Neural cell (in vitro differentiated cells): ENCODE results near the gene PDK2. TPM values are rescaled to one million over a fixed set of nuclear protein-coding genes. Genes with fewer than 3 reads are reported as not detected.

Experiments used
- H2AFZ ChIP-seq: fragments of 200-600, 300-800 bp; sonication (generic), shearing (Covaris generic); 2 replicates; pipeline ENCODE4 v1.6.0; 2014; ENCODE audit warnings: low read depth, mild to moderate bottlenecking, antibody characterized with exemption, low read length, moderate library complexity
- H3F3A ChIP-seq: fragments of 200-600 bp; shearing (Covaris generic); 2 replicates; pipeline ENCODE4 v1.6.1; 2016; ENCODE audit warnings: mild to moderate bottlenecking, moderate library complexity, mixed read lengths, antibody characterized with exemption, low read length; ENCODE audit not compliant: insufficient read depth, poor library complexity, severe bottlenecking
- H3K27ac ChIP-seq: fragments of 200-600, 300-800 bp; sonication (generic), shearing (Covaris generic); 2 replicates; pipeline ENCODE4 v1.5.1; 2014; ENCODE audit warnings: mild to moderate bottlenecking, low read length, moderate library complexity
- H3K27me3 ChIP-seq: fragments of 300-800, 200-600 bp; sonication (generic), shearing (Covaris generic); 2 replicates; pipeline ENCODE4 v1.6.0; 2014; ENCODE audit warnings: mild to moderate bottlenecking, low read depth, low read length, moderate library complexity; ENCODE audit not compliant: insufficient read depth
- H3K36me3 ChIP-seq: fragments of 300-800, 200-600 bp; sonication (generic), shearing (Covaris generic); 2 replicates; pipeline ENCODE4 v1.5.1; 2014; ENCODE audit warnings: mild to moderate bottlenecking, antibody characterized with exemption, low read length, moderate library complexity; ENCODE audit not compliant: insufficient read depth
- H3K4me2 ChIP-seq: fragments of 300-800, 200-600 bp; sonication (generic), shearing (Covaris generic); 2 replicates; pipeline ENCODE4 v1.6.0; 2014; ENCODE audit warnings: mild to moderate bottlenecking, low read length
- H3K4me3 ChIP-seq: fragments of 300-800, 200-600 bp; sonication (generic), shearing (Covaris generic); 2 replicates; pipeline ENCODE4 v1.5.1; 2014; ENCODE audit warnings: mild to moderate bottlenecking, low read length, moderate library complexity
- H3K79me2 ChIP-seq: fragments of 200-600 bp; shearing (Covaris generic); replicated peaks from 2 replicates; pipeline ENCODE4 v1.6.0; 2014; ENCODE audit warnings: mild to moderate bottlenecking, low read length, moderate library complexity; ENCODE audit not compliant: insufficient read depth
- H3K9ac ChIP-seq: fragments of 300-800, 200-600 bp; sonication (generic), shearing (Covaris generic); 2 replicates; pipeline ENCODE4 v1.6.1; 2016; ENCODE audit warnings: mild to moderate bottlenecking, low read length, mixed read lengths
- H3K9me2 ChIP-seq: fragments of 200-600 bp; shearing (Covaris generic); 2 replicates; pipeline ENCODE4 v1.6.1; 2016; ENCODE audit warnings: mild to moderate bottlenecking, low read length, mixed read lengths; ENCODE audit not compliant: insufficient read depth
- H3K9me3 ChIP-seq: fragments of 200-600, 300-800 bp; sonication (generic), shearing (Covaris generic); 2 replicates; pipeline ENCODE4 v1.6.1; 2016; ENCODE audit warnings: mild to moderate bottlenecking, mixed run types, low read length, moderate library complexity, mixed read lengths
- H4K20me1 ChIP-seq: fragments of 200-600 bp; shearing (Covaris generic); 2 replicates; pipeline ENCODE4 v1.6.1; 2016; ENCODE audit warnings: mild to moderate bottlenecking, mixed run types; ENCODE audit not compliant: insufficient read depth
- CTCF ChIP-seq: fragments of 450-650 bp; IDR thresholded peaks from 2 replicates; pipeline ENCODE4 v1.5.1; 2014; ENCODE audit warnings: antibody characterized with exemption, mild to moderate bottlenecking, moderate library complexity; ENCODE audit not compliant: poor library complexity, severe bottlenecking
- EP300 ChIP-seq: fragments of 450-650 bp; conservative IDR thresholded peaks from 2 replicates; pipeline ENCODE4 v1.6.1; 2014; ENCODE audit warnings: antibody characterized with exemption, mild to moderate bottlenecking, moderate library complexity; ENCODE audit not compliant: poor library complexity, severe bottlenecking
- EZH2 ChIP-seq: fragments of 200-600, 300-800 bp; shearing (Covaris generic), sonication (generic); IDR thresholded peaks from 2 replicates; pipeline ENCODE4 v1.6.1; 2014; ENCODE audit warnings: antibody characterized with exemption, low read length, borderline replicate concordance, mild to moderate bottlenecking; ENCODE audit not compliant: insufficient read depth, poor library complexity, severe bottlenecking
- MXI1 ChIP-seq: fragments of 450-650 bp; conservative IDR thresholded peaks from 2 replicates; pipeline ENCODE4 v1.6.1; 2014; ENCODE audit warnings: antibody characterized with exemption, mild to moderate bottlenecking; ENCODE audit not compliant: poor library complexity, severe bottlenecking
- POLR2AphosphoS5 ChIP-seq: IDR thresholded peaks from 2 replicates; pipeline ENCODE4 v1.6.1; 2012
- RAD21 ChIP-seq: fragments of 450-650 bp; conservative IDR thresholded peaks from 2 replicates; pipeline ENCODE4 v1.6.1; 2014; ENCODE audit warnings: antibody characterized with exemption, mild to moderate bottlenecking, moderate library complexity
- REST ChIP-seq: IDR thresholded peaks from 2 replicates; pipeline ENCODE4 v1.6.1; 2012; ENCODE audit warnings: borderline replicate concordance
- SMC3 ChIP-seq: fragments of 450-650 bp; conservative IDR thresholded peaks from 2 replicates; pipeline ENCODE4 v1.6.1; 2014; ENCODE audit warnings: antibody characterized with exemption, mild to moderate bottlenecking, moderate library complexity; ENCODE audit not compliant: poor library complexity
- TAF1 ChIP-seq: IDR thresholded peaks from 2 replicates; pipeline ENCODE4 v1.6.1; 2012; ENCODE audit warnings: low read depth
- polyA plus RNA-seq: library from polyadenylated mRNA; depleted of rRNA; stranded (reverse); fragments of >200 nt; gene quantifications from 2 replicates; pipeline ENCODE4 v1.2.3, GENCODE V29; 2014

Gene PDK2
- polyA plus RNA-seq, 1 donor from 2014 or later = 36.2 TPM

GRCh38 chr17:50151937-50152547, 56.9 kb downstream of the PDK2 start:
- Histone ChIP-seq H2AFZ (peak overlapping the region; percentile 95), H3F3A (no peaks in the 10 kb centered on the region), H3K4me3 (peak overlapping the region; percentile 91), H3K27me3 (no peaks in the 10 kb centered on the region), H3K27ac (peak overlapping the region; percentile 89), H3K79me2 (peaks cover 33% of the 10 kb centered on the region), H3K9me3 (no peaks in the 10 kb centered on the region), H3K4me2 (peak overlapping the region; percentile 99), H4K20me1 (peaks cover 24% of the 10 kb centered on the region), H3K9me2 (no peaks in the 10 kb centered on the region), H3K36me3 (no peaks in the 10 kb centered on the region), H3K9ac (peak overlapping the region; percentile 94)
- peak; percentile 76 for TF ChIP-seq POLR2AphosphoS5
- peak; percentile 74 for TF ChIP-seq EP300
- peak; percentile 82 for TF ChIP-seq REST
- peak; percentile 79 for TF ChIP-seq TAF1
- no peak for TF ChIP-seq EZH2
- TF ChIP-seq RAD21 = peak; percentile 13
- TF ChIP-seq SMC3 = no peak
- peak; percentile 35 for TF ChIP-seq CTCF
- TF ChIP-seq MXI1 = peak; percentile 83

- peaks cover 27% of the 10 kb centered on the region for H3K79me2 ChIP-seq
- peak overlapping the region; percentile 91 for H3K4me3 ChIP-seq
- H3K9ac ChIP-seq = peak overlapping the region; percentile 94
- H3K36me3 ChIP-seq = no peaks in the 10 kb centered on the region
- H3K9me3 ChIP-seq = no peaks in the 10 kb centered on the region
- peak overlapping the region; percentile 99 for H3K4me2 ChIP-seq
- H3K27me3 ChIP-seq = no peaks in the 10 kb centered on the region
- no peaks in the 10 kb centered on the region for H3K9me2 ChIP-seq
- no peaks in the 10 kb centered on the region for H3F3A ChIP-seq
- peak overlapping the region; percentile 89 for H3K27ac ChIP-seq
- peak overlapping the region; percentile 95 for H2AFZ ChIP-seq
- TF ChIP-seq CTCF (no peak), EZH2 (no peak), SMC3 (no peak), TAF1 (no peak), MXI1 (no peak), EP300 (no peak), REST (no peak)
- peaks cover 17% of the 10 kb centered on the region for H4K20me1 ChIP-seq
These were observed 57.6 kb downstream of the PDK2 start for GRCh38 chr17:50152736-50153135.
